Activated CD4-positive, CD25-positive, alpha-beta regulatory T cell treated with anti-CD3 and anti-CD28 coated beads, Interleukin-2, amount 50 U/mL, for 72 hours (primary cell): ENCODE measurements around the gene CALM1.

Source experiments
- DNase-seq: peaks from one replicate; pipeline ENCODE4 v3.0.0; 2021

CALM1 gene

DNA sequence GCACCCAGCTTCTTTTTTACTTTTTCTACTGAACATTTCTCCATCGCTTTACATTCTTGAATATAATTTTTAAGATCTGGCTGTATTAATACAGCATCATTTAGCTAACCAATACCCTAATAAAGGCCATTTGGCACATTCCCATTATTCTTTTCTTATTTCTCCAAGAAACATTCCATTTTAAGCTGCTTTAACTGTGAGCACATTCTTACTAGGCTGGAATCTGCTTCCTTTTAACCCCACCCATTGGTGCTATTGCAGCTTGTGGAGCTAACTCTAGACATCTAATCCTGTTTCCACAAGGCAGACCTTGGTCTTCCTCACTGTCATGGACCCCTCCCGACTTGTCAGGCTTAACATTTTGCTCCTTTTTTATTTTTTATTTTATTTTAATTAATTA, 15.2 kb downstream of the CALM1 start:
- DNase-seq = no peak

DNA sequence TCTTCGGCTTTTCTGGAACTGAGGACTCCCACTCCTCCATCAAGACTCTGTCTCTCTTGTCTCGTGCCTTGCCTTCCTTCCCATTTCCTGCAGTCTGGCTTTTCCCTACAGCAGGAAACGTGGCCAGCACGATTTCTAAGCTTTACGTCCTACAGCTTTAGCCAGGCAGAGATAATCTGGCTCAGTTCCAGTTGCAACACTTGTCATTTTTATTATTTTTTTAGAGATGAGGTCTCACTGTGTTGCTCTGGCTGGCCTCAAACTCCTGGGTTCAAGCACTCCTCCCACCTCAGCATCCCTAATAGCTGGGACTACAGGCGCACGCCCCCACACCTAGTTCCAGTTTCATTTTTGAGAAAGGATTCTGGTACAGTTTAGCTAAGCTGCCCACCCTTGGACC, 19.9 kb downstream of the CALM1 start:
- DNase-seq = no peak

DNA sequence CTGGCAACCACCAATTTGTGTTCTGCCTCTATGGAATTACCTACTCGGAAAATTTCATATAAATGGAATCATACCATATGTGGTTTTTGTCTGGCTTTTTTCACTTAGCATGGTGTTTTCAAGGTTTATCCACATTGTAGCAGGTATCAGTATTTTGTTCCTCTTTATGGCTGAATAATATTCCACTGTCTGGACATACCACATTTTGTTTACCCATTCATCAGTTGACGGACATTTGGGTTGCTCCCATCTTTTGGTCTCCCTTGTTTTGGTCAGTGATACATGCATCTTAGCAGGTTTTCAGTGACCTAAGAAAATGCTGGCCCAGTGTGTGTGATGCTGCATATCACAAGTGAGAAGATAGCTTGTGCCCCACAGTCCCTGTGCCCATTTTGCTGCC, 21.2 kb downstream of the CALM1 start:
- DNase-seq = no peak

DNA sequence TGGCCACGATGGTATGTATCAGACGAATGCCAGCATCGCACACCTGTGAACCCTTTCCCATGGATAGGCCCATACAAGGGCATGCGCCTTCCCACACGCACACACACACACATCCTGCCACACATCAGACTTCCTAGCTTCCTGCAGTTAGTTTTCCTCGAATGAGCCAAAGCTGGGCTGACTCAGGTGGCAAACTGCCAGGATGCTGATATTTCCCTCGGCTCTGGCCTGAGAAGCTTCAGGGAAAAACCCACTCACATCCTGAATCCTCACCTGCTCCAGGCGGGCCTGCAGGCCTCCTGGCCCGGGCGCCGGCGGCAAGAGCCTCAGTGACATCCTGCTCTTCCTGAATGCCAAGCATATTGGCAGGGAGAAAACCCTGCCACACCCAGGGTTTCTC, 22.4 kb downstream of the CALM1 start:
- no peak for DNase-seq

DNA sequence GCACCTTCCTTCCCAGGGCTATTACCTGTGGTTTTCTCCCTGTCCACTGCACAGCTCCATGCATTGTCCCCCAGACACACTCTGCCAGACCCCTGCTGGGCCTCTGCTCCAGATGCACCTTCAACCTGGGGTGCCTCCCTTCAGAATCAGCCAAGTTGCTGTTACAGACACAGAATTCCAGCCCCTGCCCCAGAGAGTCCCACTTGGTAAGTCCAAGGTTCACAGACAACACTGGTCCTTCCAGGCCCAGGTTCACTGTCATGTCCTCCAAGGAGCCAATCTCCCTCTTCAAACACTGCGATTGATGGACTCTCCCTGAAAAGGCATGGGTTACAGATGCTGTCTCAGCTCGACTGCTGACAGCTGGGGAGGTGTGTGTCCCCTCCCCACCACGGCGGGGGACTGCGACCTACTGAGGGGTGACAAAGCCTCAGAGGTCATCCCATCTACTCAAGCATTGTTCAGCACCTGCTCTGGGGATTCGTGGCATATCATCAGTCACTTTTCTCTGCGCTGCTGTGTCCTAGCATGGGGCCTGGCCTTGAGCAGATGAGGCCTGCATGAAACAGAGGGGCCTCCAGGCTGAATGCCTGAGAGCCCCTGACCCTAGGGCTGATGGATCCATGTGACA, 24.3 kb downstream of the CALM1 start:
- DNase-seq = no peak

DNA sequence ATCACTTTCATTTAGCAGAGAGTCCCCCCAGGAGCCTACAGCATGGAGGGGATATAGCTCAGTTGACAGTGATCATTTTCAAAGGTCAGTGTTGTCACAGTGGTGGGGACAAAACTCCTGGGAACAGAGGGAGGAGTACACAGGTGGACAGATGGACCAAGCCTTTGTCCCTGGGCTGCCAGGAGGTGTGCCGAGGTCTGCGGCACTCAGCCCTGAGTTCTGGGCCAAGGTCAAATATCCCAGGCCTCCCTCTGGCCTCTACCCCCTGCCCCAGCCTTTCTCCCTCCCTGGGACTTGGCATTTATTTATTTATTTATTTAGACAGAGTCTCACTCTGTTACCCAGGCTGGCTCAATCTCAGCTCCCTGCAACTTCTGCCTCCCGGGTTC, 24.8 kb downstream of the CALM1 start:
- no peak for DNase-seq

DNA sequence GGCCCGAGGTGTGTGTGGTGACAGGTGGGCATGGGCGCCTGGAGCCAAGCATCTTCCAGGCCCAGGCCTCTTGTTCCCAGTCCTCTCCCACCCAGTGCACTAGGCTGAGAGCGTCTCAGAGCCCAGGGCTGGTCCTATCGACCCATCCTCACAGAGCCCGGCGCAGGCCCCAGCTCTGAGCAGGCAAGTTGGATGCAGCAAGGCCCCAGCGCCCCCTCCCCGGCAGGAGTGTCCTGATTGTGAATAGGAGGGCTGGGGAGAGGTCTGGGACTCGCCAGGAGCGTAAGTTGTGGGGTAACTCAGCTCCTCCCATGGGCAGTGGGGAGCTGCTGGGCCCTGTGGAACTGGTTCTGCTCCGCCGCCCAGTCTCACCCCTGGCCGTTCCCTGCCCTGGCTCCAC, 26.3 kb downstream of the CALM1 start:
- no peak for DNase-seq

DNA sequence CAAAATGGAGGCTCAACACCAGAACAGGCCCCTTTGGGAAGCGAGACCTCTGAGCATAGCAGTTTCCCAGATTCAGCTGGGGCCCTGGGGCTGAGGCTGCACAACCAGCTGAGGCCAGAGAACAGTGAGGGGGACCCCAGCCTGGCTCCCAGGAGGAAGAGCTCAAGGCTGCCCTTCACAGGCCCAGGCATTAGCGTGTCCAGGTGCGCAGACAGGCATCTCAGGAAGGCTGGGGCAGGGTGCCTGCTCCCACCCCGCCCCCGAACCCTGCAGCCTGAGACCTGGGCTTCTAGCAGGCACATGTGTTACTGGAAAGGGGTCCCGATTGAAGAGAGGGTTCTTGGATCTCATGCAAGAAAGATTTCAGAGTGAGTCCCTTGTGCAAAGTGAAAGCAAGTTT, 27.2 kb downstream of the CALM1 start:
- DNase-seq = no peak

DNA sequence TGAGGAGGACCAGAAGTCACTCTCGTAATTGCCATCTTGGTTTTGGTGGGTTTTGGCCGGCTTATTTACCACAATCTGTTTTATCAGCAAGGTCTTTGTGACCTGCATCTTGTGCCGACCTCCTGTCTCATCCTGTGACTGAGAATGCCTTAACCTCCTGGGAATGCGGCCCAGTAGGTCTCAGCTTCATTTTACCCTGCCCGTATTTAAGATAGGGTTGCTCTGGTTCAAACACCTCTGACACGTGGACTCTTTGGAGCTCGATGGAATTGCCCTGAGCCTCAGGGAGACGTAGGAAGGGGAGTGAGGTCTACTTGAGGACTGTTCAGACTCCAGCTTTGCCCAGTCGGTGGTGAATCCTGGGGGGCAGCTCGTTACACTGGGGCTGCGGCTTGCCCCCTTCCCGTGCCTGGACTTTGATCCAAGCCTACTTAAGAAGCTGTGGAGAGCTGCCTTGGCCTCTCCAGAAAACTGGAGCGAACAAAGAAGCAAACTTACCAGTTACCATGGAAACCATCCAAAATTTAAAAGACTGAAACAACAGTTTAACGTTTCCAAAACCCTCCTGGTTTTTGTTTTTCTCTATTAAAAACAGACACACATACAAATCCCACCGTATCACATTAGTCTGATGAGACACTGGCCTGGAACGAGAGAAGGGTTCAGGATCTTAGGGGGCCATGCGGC, 28.0 kb downstream of the CALM1 start:
- DNase-seq = no peak

DNA sequence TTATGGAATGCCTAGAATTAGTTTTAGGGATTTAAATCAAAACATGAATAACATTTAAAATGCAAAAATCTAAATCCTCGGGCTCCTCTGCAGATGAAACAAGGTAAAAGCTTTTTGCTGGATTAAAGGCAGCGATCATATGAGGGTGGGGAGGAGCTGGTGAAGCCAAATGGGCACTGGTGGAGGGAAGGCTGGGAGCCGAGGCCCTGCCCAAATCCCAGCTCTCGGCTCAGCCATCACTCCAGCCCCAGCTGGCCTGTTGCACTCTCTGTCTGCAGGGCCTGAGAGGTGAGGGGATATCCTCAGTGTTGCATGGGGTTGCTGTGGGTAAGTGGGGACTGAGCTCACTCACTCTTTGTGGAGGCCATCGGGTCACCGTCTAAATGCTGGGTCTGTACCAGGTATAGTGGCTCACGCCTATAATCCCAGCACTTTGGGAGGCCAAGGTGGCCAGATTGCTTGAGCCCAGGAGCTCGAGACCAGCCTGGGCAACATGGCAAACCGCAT, 28.6 kb downstream of the CALM1 start:
- no peak for DNase-seq

DNA sequence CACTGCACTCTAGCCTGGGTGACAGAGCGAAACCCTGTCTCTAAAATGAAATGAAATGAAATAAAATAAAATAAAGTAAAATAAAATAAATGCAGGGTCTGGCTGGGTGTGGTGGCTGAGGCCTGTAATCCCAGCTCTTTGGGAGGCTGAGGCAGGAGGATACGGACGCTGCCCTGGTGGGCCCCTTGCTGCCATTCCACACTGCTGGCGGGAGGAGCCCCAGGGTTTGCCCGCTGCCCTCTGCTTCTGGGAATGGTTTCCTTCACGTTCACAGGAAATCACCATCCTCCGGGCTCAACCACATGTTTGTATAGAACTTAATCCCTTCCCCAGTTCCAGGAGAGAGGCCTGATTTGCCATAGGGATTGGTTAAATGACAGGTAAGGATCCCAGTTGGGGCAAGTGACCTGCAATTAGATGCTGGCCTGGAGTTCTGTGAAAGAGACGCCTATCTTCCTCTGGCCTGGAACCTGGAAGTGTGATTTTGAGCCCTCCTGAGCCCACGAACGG, 29.3 kb downstream of the CALM1 start:
- DNase-seq = no peak

DNA sequence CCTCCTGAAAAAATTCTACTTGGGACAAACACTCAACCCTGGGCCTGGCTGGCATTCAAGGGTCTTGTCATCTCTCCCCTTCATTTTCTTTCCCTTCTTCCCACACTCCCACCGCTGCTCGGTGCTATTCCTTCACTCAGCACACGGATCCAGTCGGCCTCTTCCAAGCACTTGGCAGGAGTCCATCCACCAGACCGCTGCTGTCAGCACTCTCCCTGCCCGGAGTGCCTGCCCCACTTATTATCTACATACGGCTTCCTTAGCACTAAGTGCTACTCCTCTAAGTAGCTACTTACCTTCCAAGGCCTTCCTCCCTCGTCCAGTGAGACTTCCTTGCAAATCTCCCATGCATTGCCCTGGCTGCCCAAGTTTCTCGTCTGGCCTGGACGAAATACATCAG, 29.8 kb downstream of the CALM1 start:
- DNase-seq = no peak

DNA sequence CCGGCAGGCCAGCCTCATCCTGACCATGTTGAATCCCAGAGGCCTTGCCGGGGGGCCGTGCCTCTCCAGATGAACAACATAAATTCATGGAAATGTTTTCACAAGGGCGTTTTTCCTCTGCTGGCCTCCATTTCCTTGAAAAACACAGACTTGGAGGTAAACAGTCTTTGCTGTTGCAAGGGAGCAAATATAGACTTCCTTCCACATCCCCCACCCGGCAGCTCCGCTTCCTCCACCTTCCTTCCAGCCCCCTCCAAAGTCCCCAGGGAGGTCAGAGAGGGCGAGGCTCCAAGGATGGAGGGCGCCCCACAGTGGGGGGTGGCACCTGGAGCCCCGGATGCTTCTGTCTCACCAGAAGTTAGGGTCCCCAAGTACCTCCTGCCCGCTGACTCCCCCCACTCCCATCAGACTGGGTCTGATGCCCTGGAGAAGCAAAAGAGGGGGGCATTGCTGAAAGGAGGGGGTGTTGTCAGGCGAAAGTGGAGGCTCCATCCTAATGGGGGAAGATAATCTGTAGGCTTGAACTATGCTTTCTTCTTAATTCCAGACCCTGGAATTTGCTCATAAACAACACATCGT, 31.1 kb downstream of the CALM1 start:
- no peak for DNase-seq

DNA sequence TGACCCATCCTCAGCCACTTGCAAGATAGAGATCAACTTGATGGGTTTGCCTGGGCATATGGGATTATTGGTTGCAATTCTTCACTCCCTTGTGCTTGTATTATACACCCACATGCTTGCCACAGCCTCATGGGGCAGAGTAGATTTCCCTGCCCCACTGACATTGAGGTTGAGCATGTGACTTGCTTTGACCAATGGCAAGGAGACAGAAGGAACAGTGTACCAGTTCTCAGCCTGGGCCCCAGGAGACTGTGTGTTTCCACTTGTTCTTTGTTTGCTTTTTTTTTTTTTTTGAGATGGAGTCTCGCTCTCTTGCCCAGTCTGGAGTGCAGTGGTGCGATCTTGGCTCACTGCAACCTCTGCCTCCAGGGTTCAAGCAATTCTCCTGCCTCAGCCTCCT, 31.8 kb downstream of the CALM1 start:
- DNase-seq = no peak

DNA sequence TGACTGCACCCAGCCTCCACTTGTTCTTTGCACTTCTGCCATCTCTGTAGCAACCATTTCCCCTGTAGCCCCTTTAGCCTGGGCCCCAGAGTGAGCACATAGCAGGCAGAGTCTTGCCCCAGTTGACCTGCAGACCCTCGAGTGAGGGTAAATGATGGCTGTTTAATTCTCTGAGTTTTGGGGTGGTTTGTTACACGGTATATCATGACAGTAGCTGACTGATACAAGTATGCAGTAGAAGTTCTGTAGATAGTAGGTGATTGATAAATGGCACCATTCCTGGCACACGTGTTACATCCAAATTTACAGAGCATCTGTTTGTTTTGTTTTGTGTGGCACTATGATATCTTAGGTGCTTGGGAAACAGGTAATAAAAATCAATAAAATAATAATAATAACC, 32.4 kb downstream of the CALM1 start:
- no peak for DNase-seq

DNA sequence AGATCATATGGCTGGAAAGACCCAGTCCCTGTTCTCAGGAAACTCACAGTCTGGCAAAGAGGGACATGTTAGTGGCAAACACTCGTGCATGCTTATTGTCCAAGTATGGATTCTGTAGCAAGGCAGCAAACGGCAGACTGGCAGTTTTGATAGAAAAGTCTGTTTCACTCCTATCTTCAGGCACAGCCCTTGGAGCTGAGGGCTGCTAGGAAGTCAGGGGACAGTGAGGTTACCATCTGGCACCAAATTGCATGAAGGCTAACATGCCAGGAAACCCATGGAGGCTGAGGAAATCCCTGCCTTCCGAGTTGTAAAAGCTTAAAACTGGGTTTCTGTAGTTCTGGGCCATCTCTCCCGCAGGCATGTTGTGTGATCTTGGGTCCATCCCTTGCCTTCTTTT, 32.9 kb downstream of the CALM1 start:
- DNase-seq = no peak

DNA sequence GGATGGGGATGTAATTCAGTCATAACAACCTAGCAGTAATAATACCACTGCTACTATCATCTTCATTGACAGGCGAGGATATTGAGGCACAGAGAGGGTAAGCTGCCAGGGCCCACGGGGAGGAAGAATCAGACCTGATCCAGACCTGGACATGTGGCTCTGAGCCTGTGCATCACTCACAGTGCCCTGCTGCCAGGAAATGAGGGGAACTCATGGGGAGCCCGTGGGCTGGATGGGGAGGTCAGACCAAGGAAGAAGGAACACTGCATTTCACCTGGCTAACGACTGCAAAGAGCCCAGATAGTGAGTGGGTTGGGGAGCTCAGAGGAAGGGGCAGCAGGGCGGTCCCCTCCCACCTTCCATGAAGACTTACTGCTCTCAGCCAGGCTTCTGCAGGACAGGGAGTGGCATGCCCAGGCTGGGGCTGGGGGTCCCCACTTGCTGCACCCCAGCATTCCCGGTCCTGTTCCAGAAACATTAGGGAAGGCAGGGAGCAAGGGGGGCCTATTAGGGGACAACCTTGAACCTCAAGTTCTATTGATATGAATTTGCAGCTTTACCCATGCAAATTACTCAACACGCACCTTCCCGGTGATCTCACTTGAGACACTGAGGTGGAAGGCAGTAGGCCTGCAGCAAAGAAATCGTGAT, 37.7 kb downstream of the CALM1 start:
- DNase-seq = no peak

DNA sequence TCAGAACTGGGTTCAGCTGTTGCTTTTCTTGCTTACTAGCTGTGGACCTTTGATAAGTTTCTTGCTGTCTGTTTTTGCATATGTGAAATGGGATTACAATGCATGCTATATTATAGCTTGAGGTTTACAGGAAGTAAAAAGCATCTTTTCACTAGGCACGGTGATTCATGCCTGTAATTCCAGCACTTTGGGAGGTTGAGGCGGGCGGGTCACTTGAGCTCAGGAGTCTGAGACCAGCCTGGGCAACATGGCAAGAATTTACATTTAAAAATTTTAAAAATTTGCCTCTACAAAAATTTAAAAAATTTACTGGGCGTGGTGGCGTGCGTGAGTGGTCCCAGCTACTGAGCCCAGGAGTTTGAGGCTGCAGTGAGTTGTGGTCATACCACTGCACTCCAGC, 42.0 kb downstream of the CALM1 start:
- DNase-seq = no peak

DNA sequence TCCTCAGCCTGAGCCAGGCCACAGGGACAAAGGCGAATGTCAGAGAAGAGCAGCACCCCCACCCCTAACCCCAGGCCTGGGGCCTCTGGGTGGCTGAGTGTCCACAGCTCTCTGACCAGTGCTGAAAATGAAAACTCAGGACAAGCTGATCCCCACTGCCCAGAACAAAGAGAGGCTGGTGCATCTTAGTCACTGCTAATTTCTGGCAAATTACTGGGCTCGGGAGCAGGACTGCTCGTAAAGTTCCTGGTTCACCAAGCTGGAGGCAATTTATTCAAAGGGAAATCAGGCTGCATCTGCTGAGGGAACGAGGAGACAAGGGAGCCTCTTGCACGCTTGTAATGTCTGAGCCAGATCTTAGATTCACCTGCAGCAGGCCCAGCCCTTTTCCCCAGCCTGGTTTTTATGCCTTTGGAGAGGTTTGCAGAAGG, 43.2 kb downstream of the CALM1 start:
- DNase-seq = no peak

DNA sequence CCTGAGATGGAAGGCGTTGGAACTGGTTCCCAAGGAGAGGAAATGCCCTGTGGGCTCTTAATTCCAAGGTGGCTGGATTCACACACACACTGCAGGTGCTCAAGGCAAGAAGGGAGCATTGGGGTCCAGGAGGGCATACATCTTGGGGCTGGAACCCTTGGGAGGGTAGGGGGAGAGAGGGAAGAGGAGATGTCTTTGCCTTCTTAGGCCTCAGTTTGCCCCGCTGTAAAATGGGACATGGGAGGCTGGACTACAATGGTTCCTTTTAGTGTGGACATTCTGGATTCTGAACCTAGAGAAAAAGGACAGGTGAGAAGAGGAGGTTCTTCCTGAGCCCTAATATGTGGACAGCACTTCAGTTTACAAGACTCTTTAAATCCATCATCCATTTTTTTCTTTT, 43.8 kb downstream of the CALM1 start:
- DNase-seq = no peak

DNA sequence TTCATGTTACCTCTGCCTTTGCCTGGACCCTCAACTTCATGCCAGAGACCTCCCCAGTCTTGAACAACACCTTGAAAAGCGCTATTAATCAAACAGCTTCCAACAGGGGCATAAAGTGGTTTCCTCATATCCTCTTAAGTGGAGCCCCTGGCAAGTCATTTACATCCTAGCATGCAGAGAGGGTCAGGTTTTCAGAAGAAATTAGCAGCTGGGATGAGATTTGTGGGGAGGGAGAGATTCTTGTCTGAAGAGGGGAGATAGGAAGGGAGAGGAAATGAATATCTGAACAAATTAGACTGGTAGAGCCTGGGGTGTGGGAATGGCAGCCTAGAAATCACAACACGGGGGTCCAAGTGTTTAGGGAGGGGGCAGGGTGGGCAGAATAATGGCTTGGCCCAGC, 45.6 kb downstream of the CALM1 start:
- DNase-seq = no peak

DNA sequence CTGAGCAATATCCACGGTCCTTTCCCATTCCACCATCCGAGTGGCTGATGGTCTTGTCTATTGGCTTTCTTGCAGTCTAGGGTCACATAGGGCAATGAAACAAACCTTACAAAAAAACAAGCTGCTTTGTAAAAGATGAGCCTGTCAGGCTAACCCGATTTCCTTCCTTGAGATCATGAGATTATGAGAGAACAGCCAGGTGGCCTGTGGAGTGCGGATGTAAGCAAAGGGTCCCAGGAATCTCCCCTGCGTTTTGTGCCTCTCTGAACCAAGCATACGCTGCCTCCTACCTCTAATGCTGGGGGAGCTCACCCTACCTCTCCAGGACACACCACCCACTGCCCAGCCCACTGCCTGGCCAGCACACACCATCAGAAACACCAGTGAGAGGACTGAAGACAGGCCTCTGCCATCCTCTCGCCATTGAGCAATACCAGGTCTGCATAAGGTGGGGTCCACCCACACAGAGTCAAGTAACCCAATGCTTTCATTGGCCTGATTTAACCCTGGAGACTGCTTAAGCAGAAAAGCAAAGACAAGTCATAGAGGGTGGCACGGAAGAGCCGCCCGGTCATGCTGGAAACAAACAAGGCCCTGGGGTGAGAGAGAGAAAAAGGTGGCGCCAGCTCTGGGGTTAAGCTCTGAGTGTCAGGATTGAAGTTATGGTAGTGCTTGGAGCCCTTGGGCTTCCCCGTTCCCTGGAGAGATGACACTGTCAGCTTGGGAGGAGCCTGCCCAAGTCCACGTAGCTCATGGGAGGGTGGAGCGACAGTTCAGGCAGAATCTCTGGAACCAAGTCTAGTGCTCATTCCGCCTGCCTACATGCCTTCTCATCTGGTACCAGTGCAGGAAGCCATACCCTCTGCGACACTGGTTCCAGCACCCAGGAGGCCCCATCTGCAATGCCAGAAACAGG, 46.6 kb downstream of the CALM1 start:
- DNase-seq = no peak
